ENCODE data around the gene TENT4A. TPM values are rescaled to one million over a fixed set of nuclear protein-coding genes. Genes with fewer than 3 reads are reported as not detected.

Gene TENT4A
- total RNA-seq, 2 experiments from 2014 or later: 39.0 to 46.1 TPM

DNA sequence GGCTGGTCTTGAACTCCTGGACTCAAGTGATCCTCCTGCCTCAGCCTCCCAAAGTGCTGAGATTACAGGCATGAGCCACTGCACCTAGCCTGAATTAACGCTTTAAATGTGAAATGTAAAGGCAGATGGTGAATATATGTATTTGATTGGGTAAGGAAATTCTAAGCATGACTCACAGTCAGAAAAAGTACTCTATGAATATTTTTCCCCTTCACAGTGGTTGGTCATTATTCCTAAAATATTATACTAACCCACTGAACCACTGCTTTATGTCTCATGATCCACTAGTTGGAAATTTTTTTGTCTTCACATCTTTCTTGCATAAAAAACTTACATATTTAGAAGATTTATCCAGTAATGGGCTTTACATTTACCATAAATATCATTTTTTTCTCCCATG, 14.5 kb upstream of the TENT4A start:
- intact Hi-C loops (cut with micrococcal nuclease; ENCODE audit: unreplicated experiment): no loop called here
- no peak for DNase-seq (ENCODE audit: low spot score)

DNA sequence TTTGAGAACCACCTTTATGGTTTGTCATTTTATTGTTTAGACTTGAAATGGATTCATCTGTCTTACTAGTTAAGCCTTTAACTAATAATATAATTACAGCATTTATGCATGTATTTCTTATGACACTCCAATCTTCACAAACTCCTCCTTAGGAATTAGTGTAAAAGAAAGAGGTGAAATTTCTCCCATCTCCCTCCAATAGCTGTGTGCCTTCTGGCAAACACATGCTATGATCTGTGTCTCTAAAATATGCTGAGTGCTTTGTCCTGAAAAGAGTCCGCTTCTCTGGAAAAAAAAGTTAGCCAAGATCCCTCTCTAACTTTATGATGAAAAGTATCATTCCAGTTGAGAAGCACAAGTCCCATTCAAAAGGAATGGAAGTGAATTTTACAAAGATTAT, 13.9 kb upstream of the TENT4A start:
- H3K4me2 ChIP-seq (ENCODE audit: low read length): no peak overlapping the region
- H3K36me3 ChIP-seq (ENCODE audit: insufficient read depth, low read length): no peaks in the 10 kb centered on the region

More for the DNA sequence above, 14.5 kb upstream of the TENT4A start:
- ChIA-PET CTCF (ENCODE audit: unreplicated experiment) (no interaction called here), POLR2A (interaction anchor here (2.6 kb wide), 1 partner anchor 12 kb away, joined by 9 read pairs; no protein-coding TSS in a partner anchor)
- no peaks in the 10 kb centered on the region for H3K4me1 ChIP-seq (ENCODE audit: insufficient read depth, low read length, poor library complexity, severe bottlenecking)
- H3K4me3 ChIP-seq (ENCODE audit: low read depth, low read length, poor library complexity, severe bottlenecking): no peak overlapping the region
- H3K79me2 ChIP-seq (ENCODE audit: insufficient read depth, low read depth, low read length): no peaks in the 10 kb centered on the region
- H3K36me3 ChIP-seq (ENCODE audit: insufficient read depth, low read length): no peaks in the 10 kb centered on the region
- no peak overlapping the region for H3K4me2 ChIP-seq (ENCODE audit: low read length)
- H2AFZ ChIP-seq (ENCODE audit: low read length): no peak overlapping the region
- no peaks in the 10 kb centered on the region for H4K20me1 ChIP-seq (ENCODE audit: insufficient read depth, low read length)
- H3K27ac ChIP-seq (ENCODE audit: low read depth, low read length, poor library complexity, severe bottlenecking): no peak overlapping the region
- no TSS peak for BruUV-seq (replicated peaks)
- no peaks in the 10 kb centered on the region for H3K9me2 ChIP-seq (ENCODE audit: insufficient read depth, low read length)
- no peaks in the 10 kb centered on the region for H3K9me3 ChIP-seq (ENCODE audit: low read length)
- TF ChIP-seq, protein P1, sequence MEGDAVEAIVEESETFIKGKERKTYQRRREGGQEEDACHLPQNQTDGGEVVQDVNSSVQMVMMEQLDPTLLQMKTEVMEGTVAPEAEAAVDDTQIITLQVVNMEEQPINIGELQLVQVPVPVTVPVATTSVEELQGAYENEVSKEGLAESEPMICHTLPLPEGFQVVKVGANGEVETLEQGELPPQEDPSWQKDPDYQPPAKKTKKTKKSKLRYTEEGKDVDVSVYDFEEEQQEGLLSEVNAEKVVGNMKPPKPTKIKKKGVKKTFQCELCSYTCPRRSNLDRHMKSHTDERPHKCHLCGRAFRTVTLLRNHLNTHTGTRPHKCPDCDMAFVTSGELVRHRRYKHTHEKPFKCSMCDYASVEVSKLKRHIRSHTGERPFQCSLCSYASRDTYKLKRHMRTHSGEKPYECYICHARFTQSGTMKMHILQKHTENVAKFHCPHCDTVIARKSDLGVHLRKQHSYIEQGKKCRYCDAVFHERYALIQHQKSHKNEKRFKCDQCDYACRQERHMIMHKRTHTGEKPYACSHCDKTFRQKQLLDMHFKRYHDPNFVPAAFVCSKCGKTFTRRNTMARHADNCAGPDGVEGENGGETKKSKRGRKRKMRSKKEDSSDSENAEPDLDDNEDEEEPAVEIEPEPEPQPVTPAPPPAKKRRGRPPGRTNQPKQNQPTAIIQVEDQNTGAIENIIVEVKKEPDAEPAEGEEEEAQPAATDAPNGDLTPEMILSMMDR (conservative IDR thresholded peaks at IDR 0.05; ENCODE audit: low read length): no peak
- TF ChIP-seq EZH2phosphoT487 (IDR thresholded peaks at IDR 0.05; ENCODE audit: borderline replicate concordance, low read depth, low read length): no peak

DNA sequence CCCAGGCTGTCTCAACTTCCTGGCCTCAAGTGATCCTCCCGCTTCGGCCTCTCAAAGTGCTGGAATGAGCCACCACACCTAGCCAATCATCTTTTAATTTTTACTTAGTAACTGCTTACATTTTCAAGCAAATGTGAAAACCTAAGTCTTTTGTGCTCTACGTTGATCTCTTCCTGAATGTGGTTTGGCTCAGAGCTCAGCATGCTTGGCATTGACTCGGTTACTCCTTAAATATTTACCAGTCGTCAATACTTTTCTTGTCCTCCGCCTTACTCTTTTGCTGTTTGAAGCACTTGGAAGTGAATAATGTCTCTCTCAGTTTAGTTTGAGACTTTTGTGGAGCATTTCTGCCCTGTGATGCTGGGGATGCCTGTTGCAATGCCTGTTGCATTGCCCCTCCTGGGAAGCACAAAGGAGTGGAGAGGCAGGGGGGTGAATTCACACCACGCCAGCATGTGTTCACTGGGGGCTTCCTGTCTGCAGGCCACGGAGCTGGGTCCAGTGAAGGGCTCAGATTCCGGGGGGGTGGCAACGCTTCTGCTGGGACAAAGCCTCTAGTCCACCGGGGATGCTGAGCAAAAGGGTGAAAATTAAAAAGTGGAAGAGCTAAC, 13.1 kb upstream of the TENT4A start:
- intact Hi-C loops (cut with micrococcal nuclease; ENCODE audit: unreplicated experiment): no loop called here
- no peak overlapping the region for H2AFZ ChIP-seq (ENCODE audit: low read length)
- ChIA-PET POLR2A (interaction anchor here (0.6 to 2.6 kb wide), 2 partner anchors 11 to 104 kb away, joined by 3 to 9 read pairs; no protein-coding TSS in a partner anchor), CTCF (ENCODE audit: unreplicated experiment) (no interaction called here)
- no peak for TF ChIP-seq EZH2phosphoT487 (IDR thresholded peaks at IDR 0.05; ENCODE audit: borderline replicate concordance, low read depth, low read length)
- TF ChIP-seq, protein P1 (conservative IDR thresholded peaks at IDR 0.05; ENCODE audit: low read length): no peak
- no peaks in the 10 kb centered on the region for H3K4me1 ChIP-seq (ENCODE audit: insufficient read depth, low read length, poor library complexity, severe bottlenecking)
- no peaks in the 10 kb centered on the region for H3K9me2 ChIP-seq (ENCODE audit: insufficient read depth, low read length)
- H4K20me1 ChIP-seq (ENCODE audit: insufficient read depth, low read length): no peaks in the 10 kb centered on the region
- no peaks in the 10 kb centered on the region for H3K79me2 ChIP-seq (ENCODE audit: insufficient read depth, low read depth, low read length)
- DNase-seq (ENCODE audit: low spot score): no peak
- no peak overlapping the region for H3K27ac ChIP-seq (ENCODE audit: low read depth, low read length, poor library complexity, severe bottlenecking)
- H3K4me3 ChIP-seq (ENCODE audit: low read depth, low read length, poor library complexity, severe bottlenecking): no peak overlapping the region
- no peaks in the 10 kb centered on the region for H3K36me3 ChIP-seq (ENCODE audit: insufficient read depth, low read length)
- no TSS peak for BruUV-seq (replicated peaks)
- no peak overlapping the region for H3K4me2 ChIP-seq (ENCODE audit: low read length)
- H3K9me3 ChIP-seq (ENCODE audit: low read length): no peaks in the 10 kb centered on the region

More for the DNA sequence above, 13.9 kb upstream of the TENT4A start:
- no peak overlapping the region for H2AFZ ChIP-seq (ENCODE audit: low read length)
- POLR2A ChIA-PET: interaction anchor here (2.6 kb wide), 1 partner anchor 12 kb away, joined by 9 read pairs; no protein-coding TSS in a partner anchor
- CTCF ChIA-PET (ENCODE audit: unreplicated experiment): no interaction called here
- no peaks in the 10 kb centered on the region for H4K20me1 ChIP-seq (ENCODE audit: insufficient read depth, low read length)
- DNase-seq (ENCODE audit: low spot score): no peak
- no peaks in the 10 kb centered on the region for H3K9me3 ChIP-seq (ENCODE audit: low read length)
- H3K79me2 ChIP-seq (ENCODE audit: insufficient read depth, low read depth, low read length): no peaks in the 10 kb centered on the region
- no peak overlapping the region for H3K4me3 ChIP-seq (ENCODE audit: low read depth, low read length, poor library complexity, severe bottlenecking)
- BruUV-seq (replicated peaks): no TSS peak
- no peaks in the 10 kb centered on the region for H3K4me1 ChIP-seq (ENCODE audit: insufficient read depth, low read length, poor library complexity, severe bottlenecking)
- TF ChIP-seq, protein P1 (conservative IDR thresholded peaks at IDR 0.05; ENCODE audit: low read length): no peak
- TF ChIP-seq EZH2phosphoT487 (IDR thresholded peaks at IDR 0.05; ENCODE audit: borderline replicate concordance, low read depth, low read length): no peak
- intact Hi-C loops (cut with micrococcal nuclease; ENCODE audit: unreplicated experiment): no loop called here
- no peaks in the 10 kb centered on the region for H3K9me2 ChIP-seq (ENCODE audit: insufficient read depth, low read length)
- no peak overlapping the region for H3K27ac ChIP-seq (ENCODE audit: low read depth, low read length, poor library complexity, severe bottlenecking)
